GM23248 (cell line): ENCODE results near the gene KIF16B. TPM values are rescaled to one million over a fixed set of nuclear protein-coding genes. Genes with fewer than 3 reads are reported as not detected.

Experiments used
- DNase-seq: peaks from one replicate; pipeline ENCODE4 v3.0.0-alpha.2; 2015
- H2AFZ ChIP-seq: fragments of 200-600 bp; sonication (generic); 2 replicates; pipeline ENCODE4 v1.6.1; 2016; ENCODE audit warnings: antibody characterized with exemption
- H3F3A ChIP-seq: fragments of 200-600 bp; sonication (generic); 2 replicates; pipeline ENCODE4 v1.6.1; 2016; ENCODE audit warnings: mild to moderate bottlenecking, antibody characterized with exemption, mixed run types; ENCODE audit not compliant: insufficient read depth
- H3K27ac ChIP-seq: fragments of 200-600 bp; sonication (generic); 2 replicates; pipeline ENCODE4 v1.5.1; 2016; ENCODE audit warnings: mild to moderate bottlenecking
- H3K27me3 ChIP-seq: fragments of 200-600 bp; sonication (generic); replicated peaks from 2 replicates; pipeline ENCODE4 v1.6.1; 2016; ENCODE audit warnings: mild to moderate bottlenecking; ENCODE audit not compliant: insufficient read depth
- H3K36me3 ChIP-seq: fragments of 200-600 bp; sonication (generic); 2 replicates; pipeline ENCODE4 v1.6.1; 2016; ENCODE audit warnings: low read depth, mild to moderate bottlenecking
- H3K4me1 ChIP-seq: fragments of 200-600 bp; sonication (generic); 2 replicates; pipeline ENCODE4 v1.6.1; 2016; ENCODE audit warnings: mild to moderate bottlenecking; ENCODE audit not compliant: insufficient read depth
- H3K4me2 ChIP-seq: fragments of 200-600 bp; sonication (generic); one replicate; pipeline ENCODE4 v1.6.1; 2016; ENCODE audit warnings: mild to moderate bottlenecking; ENCODE audit not compliant: unreplicated experiment
- H3K4me3 ChIP-seq: fragments of 200-600 bp; sonication (generic); 2 replicates; pipeline ENCODE4 v1.5.1; 2016; ENCODE audit warnings: mild to moderate bottlenecking
- H3K79me2 ChIP-seq: fragments of 200-600 bp; sonication (generic); 2 replicates; pipeline ENCODE4 v1.6.1; 2016; ENCODE audit warnings: mild to moderate bottlenecking; ENCODE audit not compliant: insufficient read depth
- H3K9ac ChIP-seq: fragments of 200-600 bp; sonication (generic); 2 replicates; pipeline ENCODE4 v1.6.1; 2016; ENCODE audit warnings: mild to moderate bottlenecking
- H3K9me2 ChIP-seq: fragments of 200-600 bp; sonication (generic); 2 replicates; pipeline ENCODE4 v1.6.1; 2016; ENCODE audit warnings: mixed run types, mild to moderate bottlenecking, moderate library complexity; ENCODE audit not compliant: insufficient read depth
- H3K9me3 ChIP-seq: fragments of 200-600 bp; sonication (generic); one replicate; pipeline ENCODE4 v1.6.1; 2017; ENCODE audit warnings: low read depth
- H4K20me1 ChIP-seq: fragments of 200-600 bp; sonication (generic); 2 replicates; pipeline ENCODE4 v1.6.0; 2016; ENCODE audit not compliant: insufficient read depth
- EZH2 ChIP-seq: fragments of 200-600 bp; sonication (generic); IDR thresholded peaks from 2 replicates; pipeline ENCODE4 v1.6.1; 2018; ENCODE audit warnings: antibody characterized with exemption, mild to moderate bottlenecking; ENCODE audit not compliant: insufficient read depth, poor library complexity, severe bottlenecking
- EZH2phosphoT487 ChIP-seq: fragments of 200-600 bp; sonication (generic); IDR thresholded peaks from 2 replicates; pipeline ENCODE4 v1.6.1; 2018; ENCODE audit warnings: antibody characterized with exemption, moderate library complexity, mild to moderate bottlenecking, low read depth; ENCODE audit not compliant: insufficient read depth
- WGBS, 2 experiments: methylation state at CpG; one replicate each; pipeline ENCODE4 v1.1.6; 2015 to 2017; ENCODE audit warnings: low lambda C conversion rate in 2 of 2, low coverage in 1 of 2; ENCODE audit errors: missing lambda C conversion rate in 2 of 2; 5-methylcytosine and 5-hydroxymethylcytosine counted together
- in situ Hi-C: fragments of 300-500 bp; cut with MboI; formaldehyde crosslinking; loops from 2 replicates; pipeline ENCODE4 v1.15.0; 2020
- polyA plus RNA-seq: library from polyadenylated mRNA; unstranded; fragments of >200 nt; fragmentation: Nextera tagmentation; extraction: Ambion mirVana; gene quantifications from 2 replicates; pipeline ENCODE4 v1.2.1, GENCODE V29; 2016
- total RNA-seq: library from RNA; depleted of rRNA; stranded (reverse); fragments of >200 nt; shearing (Covaris generic); gene quantifications from 2 replicates; pipeline ENCODE4 v1.2.3, GENCODE V29; 2014

KIF16B gene
- total and polyA plus RNA-seq, 2 experiments from 2014 or later, result 1.7 to 2.6 TPM

DNA sequence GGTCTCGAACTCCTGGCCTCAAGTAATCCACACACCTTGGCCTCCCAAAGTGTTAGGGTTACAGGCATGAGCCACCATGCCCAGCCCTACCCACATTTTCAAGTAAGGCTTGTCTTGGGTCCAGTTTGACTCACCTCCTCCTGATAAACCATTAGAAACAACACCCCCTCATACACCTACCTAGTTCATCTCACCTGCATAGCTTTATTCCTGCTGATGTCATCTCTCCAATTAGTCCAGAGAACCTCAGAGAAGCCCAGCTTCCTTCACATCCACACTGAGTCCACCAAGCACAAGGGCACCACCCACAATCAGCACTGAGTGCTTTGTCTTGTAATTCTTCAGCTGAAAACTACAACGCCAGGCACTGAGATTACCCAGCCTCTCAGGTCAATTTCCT, 35.3 kb downstream of the KIF16B start:
- Histone ChIP-seq H3K4me3 (no peak overlapping the region), H3K4me1 (no peaks in the 10 kb centered on the region), H3K27me3 (no peaks in the 10 kb centered on the region), H3K9ac (no peak overlapping the region), H3K9me2 (no peaks in the 10 kb centered on the region), H3K36me3 (no peaks in the 10 kb centered on the region), H3K79me2 (no peaks in the 10 kb centered on the region), H4K20me1 (no peaks in the 10 kb centered on the region), H3K9me3 (no peaks in the 10 kb centered on the region), H3K27ac (no peak overlapping the region), H3F3A (no peaks in the 10 kb centered on the region), H2AFZ (no peak overlapping the region), H3K4me2 (no peak overlapping the region)
- WGBS, 2 experiments, result 89% methylated on average over 2 of the region's 2 CpGs
- DNase-seq, result no peak
- in situ Hi-C loops, result no loop called here
- TF ChIP-seq EZH2 (no peak), EZH2phosphoT487 (no peak)

DNA sequence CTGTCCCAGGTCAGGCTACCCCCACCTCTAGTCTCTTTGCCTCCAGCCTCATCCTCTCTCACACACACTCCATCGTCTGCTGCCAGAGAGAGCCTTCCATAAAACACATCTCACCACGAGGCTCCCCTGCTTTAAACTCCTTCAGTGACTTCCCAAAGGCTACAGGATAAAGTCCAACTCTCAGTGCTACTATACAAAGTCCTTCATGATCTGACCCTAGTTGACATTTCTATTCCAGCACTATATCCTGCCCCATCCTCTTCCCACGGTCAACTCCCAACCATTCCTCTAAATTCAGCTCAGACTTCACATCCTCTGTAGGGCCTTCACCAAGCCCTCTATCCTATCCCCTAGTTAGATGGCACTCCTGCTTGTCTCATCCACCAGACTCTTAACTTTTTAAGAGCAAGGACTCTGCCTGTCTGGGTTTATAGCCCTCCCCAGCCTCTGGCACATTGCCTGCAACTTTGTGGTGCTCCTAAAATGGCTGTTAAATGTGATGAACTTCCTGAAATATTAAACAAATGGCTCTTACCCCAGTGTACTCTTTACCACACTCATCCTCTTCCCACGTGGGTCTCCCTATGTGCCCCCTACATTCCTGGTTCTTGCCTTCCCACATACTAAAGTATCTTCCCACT, 36.1 kb downstream of the KIF16B start:
- H3K9me2 ChIP-seq, result no peaks in the 10 kb centered on the region
- in situ Hi-C loops, result no loop called here
- H3K4me2 ChIP-seq, result no peak overlapping the region
- H3K4me3 ChIP-seq, result no peak overlapping the region
- WGBS, 2 experiments, result 71 to 79% methylated on average over 4 of the region's 4 CpGs
- no peaks in the 10 kb centered on the region for H3K79me2 ChIP-seq
- no peaks in the 10 kb centered on the region for H3F3A ChIP-seq
- no peaks in the 10 kb centered on the region for H3K9me3 ChIP-seq
- no peaks in the 10 kb centered on the region for H3K27me3 ChIP-seq
- no peak for DNase-seq
- no peak overlapping the region for H2AFZ ChIP-seq
- H3K4me1 ChIP-seq, result no peaks in the 10 kb centered on the region
- no peak overlapping the region for H3K27ac ChIP-seq
- H3K36me3 ChIP-seq, result no peaks in the 10 kb centered on the region
- TF ChIP-seq EZH2phosphoT487, result no peak
- no peak for TF ChIP-seq EZH2
- no peak overlapping the region for H3K9ac ChIP-seq
- H4K20me1 ChIP-seq, result no peaks in the 10 kb centered on the region

DNA sequence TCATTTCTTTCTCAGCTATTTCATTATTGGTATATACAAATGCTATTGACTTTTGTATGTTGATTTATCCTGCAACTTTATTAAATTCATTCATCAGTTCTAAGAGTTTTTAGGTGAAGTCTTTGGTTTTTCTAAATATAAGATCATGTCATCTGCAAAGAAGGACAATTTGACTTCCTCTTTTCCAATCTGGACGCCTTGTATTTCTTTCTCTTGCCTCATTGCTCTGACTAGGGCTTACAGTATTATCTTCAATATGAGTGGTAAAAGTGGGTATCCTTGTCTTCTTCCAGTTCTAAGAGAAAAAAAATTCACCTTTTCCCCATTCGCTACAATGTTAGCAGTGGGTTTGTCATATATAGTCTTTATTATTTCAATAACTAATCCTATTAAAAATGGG, 38.0 kb downstream of the KIF16B start:
- no peak overlapping the region for H3K9ac ChIP-seq
- no peak overlapping the region for H3K27ac ChIP-seq
- H3K4me2 ChIP-seq, result no peak overlapping the region
- no peaks in the 10 kb centered on the region for H3K27me3 ChIP-seq
- H3K79me2 ChIP-seq, result no peaks in the 10 kb centered on the region
- no peaks in the 10 kb centered on the region for H3K36me3 ChIP-seq
- no peak overlapping the region for H3K4me3 ChIP-seq
- 77 to 78% methylated on average over 2 of the region's 2 CpGs for WGBS, 2 experiments
- TF ChIP-seq EZH2phosphoT487 (no peak), EZH2 (no peak)
- in situ Hi-C loops, result no loop called here
- no peak overlapping the region for H2AFZ ChIP-seq
- DNase-seq, result no peak
- H3F3A ChIP-seq, result no peaks in the 10 kb centered on the region
- H3K9me2 ChIP-seq, result no peaks in the 10 kb centered on the region
- H3K9me3 ChIP-seq, result no peaks in the 10 kb centered on the region
- H3K4me1 ChIP-seq, result no peaks in the 10 kb centered on the region
- no peaks in the 10 kb centered on the region for H4K20me1 ChIP-seq

DNA sequence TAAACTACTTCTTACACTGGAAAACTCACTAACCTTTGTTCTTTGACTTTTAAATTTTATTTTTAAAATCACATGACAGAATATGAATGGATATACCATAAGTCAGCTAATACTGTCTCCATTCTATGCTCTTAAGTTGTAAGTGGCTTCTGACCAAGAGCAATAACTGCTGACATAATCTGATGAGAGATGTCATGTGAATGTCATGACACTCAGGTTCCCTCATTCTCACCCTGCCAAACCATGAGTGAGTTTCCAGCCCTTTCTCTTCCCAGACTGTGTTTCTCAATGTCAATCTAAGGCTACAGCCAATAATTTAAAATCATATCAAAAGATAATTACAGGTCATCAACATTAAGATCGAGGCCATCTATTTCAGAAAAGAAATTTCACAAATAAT, 39.7 kb downstream of the KIF16B start:
- H4K20me1 ChIP-seq, result no peaks in the 10 kb centered on the region

More for the DNA sequence above, 39.7 kb downstream of the KIF16B start:
- Histone ChIP-seq H3K9me3 (no peaks in the 10 kb centered on the region), H3K4me2 (no peak overlapping the region), H3K27me3 (no peaks in the 10 kb centered on the region), H3K4me3 (no peak overlapping the region), H3F3A (no peaks in the 10 kb centered on the region), H2AFZ (no peak overlapping the region), H3K4me1 (0 out of 2 replicates have a peak, but pooled peaks cover under 1% of the 10 kb centered on the region), H3K9me2 (no peaks in the 10 kb centered on the region), H3K9ac (no peak overlapping the region), H3K79me2 (no peaks in the 10 kb centered on the region), H3K27ac (no peak overlapping the region), H3K36me3 (no peaks in the 10 kb centered on the region)
- in situ Hi-C loops, result no loop called here
- no peak for DNase-seq
- TF ChIP-seq EZH2 (no peak), EZH2phosphoT487 (no peak)
- 71 to 80% methylated on average over 1 of the region's 1 CpG for WGBS, 2 experiments
